IMR-90 (cell line): ENCODE data around the gene SDHC. TPM values are rescaled to one million over a fixed set of nuclear protein-coding genes. Genes with fewer than 3 reads are reported as not detected.

ENCODE experiments used
- ATAC-seq: fragments of 200-7000 bp; cut with Tn5 transposase; 2 replicates; pipeline ENCODE4 v1.9.1; 2020; ENCODE audit warnings: low read depth, mild to moderate bottlenecking, moderate library complexity
- BruUV-seq: library from RNA; stranded (reverse); fragments of 400-500 nt; replicated peaks from 2 replicates; lab custom pipeline; 2021; lab: Mats Ljungman, UMichigan
- CTCF ChIA-PET: fragments of 300-600 bp; formaldehyde crosslinking; extraction: SDS; loops from one replicate; lab custom pipeline; 2021; ENCODE audit warnings: antibody characterized with exemption; lab: Yijun Ruan, JAX
- POLR2A ChIA-PET: fragments of 300-600 bp; sonication (Branson Sonifier 250); formaldehyde crosslinking; loops from one replicate; lab custom pipeline; 2022; ENCODE audit warnings: antibody characterized with exemption; ENCODE audit not compliant: unreplicated experiment; lab: Charles Lee
- DNase-seq: peaks from one replicate; pipeline ENCODE4 v3.0.0; 2013
- H2AFZ ChIP-seq: replicated peaks from 2 replicates; pipeline ENCODE3; 2013; ENCODE audit warnings: low read length, mild to moderate bottlenecking; ENCODE audit not compliant: poor library complexity
- H2AK5ac ChIP-seq: 2 replicates; pipeline ENCODE4 v1.6.1; 2013; ENCODE audit warnings: low read depth, low read length, inconsistent platforms
- H2AK9ac ChIP-seq: replicated peaks from 2 replicates; pipeline ENCODE3; 2013; ENCODE audit warnings: mild to moderate bottlenecking, low read depth, low read length, moderate library complexity; ENCODE audit not compliant: poor library complexity
- H2BK120ac ChIP-seq: 2 replicates; pipeline ENCODE4 v1.6.1; 2013; ENCODE audit warnings: low read depth, low read length, inconsistent platforms
- H2BK15ac ChIP-seq: 3 replicates; pipeline ENCODE4 v1.6.1; 2013; ENCODE audit warnings: low read depth, low read length, inconsistent platforms
- H2BK20ac ChIP-seq: 2 replicates; pipeline ENCODE4 v1.6.1; 2013; ENCODE audit warnings: low read depth, mild to moderate bottlenecking, inconsistent platforms, low read length, moderate library complexity
- H2BK5ac ChIP-seq: 2 replicates; pipeline ENCODE4 v1.6.1; 2013; ENCODE audit warnings: mild to moderate bottlenecking, low read depth, low read length, inconsistent platforms; ENCODE audit not compliant: poor library complexity, severe bottlenecking
- H3K14ac ChIP-seq: replicated peaks from 2 replicates; pipeline ENCODE4 v1.6.1; 2013; ENCODE audit warnings: low read depth, low read length, inconsistent platforms
- H3K18ac ChIP-seq: 2 replicates; pipeline ENCODE4 v1.6.1; 2013; ENCODE audit warnings: low read depth, low read length, control low read depth
- H3K23ac ChIP-seq: 2 replicates; pipeline ENCODE4 v1.6.1; 2013; ENCODE audit warnings: low read depth, low read length, inconsistent platforms
- H3K27ac ChIP-seq: 2 replicates; pipeline ENCODE4 v1.5.1; 2013; ENCODE audit warnings: mild to moderate bottlenecking, control low read depth, low read length; ENCODE audit not compliant: insufficient read depth
- H3K27me3 ChIP-seq: 2 replicates; pipeline ENCODE4 v1.6.1; 2013; ENCODE audit warnings: low read length; ENCODE audit not compliant: control insufficient read depth, insufficient read depth
- H3K36me3 ChIP-seq: 2 replicates; pipeline ENCODE4 v1.6.1; 2013; ENCODE audit warnings: low read length, mixed read lengths; ENCODE audit not compliant: control insufficient read depth, insufficient read depth
- H3K4ac ChIP-seq: 2 replicates; pipeline ENCODE4 v1.6.1; 2013; ENCODE audit warnings: low read depth, low read length, inconsistent platforms
- H3K4me1 ChIP-seq: 2 replicates; pipeline ENCODE4 v1.6.1; 2013; ENCODE audit warnings: low read length, mixed read lengths; ENCODE audit not compliant: control insufficient read depth, insufficient read depth
- H3K4me2 ChIP-seq: 2 replicates; pipeline ENCODE4 v1.6.1; 2013; ENCODE audit warnings: low read depth, mild to moderate bottlenecking, control low read depth, low read length, moderate library complexity
- H3K4me3 ChIP-seq: 2 replicates; pipeline ENCODE4 v1.5.1; 2013; ENCODE audit warnings: low read depth, mild to moderate bottlenecking, control low read depth, low read length, moderate library complexity; ENCODE audit not compliant: insufficient read depth
- H3K56ac ChIP-seq: 2 replicates; pipeline ENCODE4 v1.6.1; 2013; ENCODE audit warnings: low read length, inconsistent platforms; ENCODE audit not compliant: insufficient read depth; ENCODE audit errors: extremely low read depth
- H3K79me1 ChIP-seq, 2 experiments: 2 replicates each; pipeline ENCODE4 v1.6.1; 2013; ENCODE audit warnings: low read length in 2 of 2, inconsistent platforms in 1 of 2, low read depth in 1 of 2
- H3K9ac ChIP-seq: 2 replicates; pipeline ENCODE4 v1.6.1; 2013; ENCODE audit warnings: low read depth, low read length, control low read depth
- H3K9me1 ChIP-seq: 2 replicates; pipeline ENCODE4 v1.6.1; 2013; ENCODE audit warnings: low read length, inconsistent platforms; ENCODE audit not compliant: insufficient read depth
- H3K9me3 ChIP-seq: 2 replicates; pipeline ENCODE4 v1.6.1; 2013; ENCODE audit warnings: low read length; ENCODE audit not compliant: control insufficient read depth, insufficient read depth
- H4K20me1 ChIP-seq: 2 replicates; pipeline ENCODE4 v1.6.1; 2013; ENCODE audit warnings: low read length, inconsistent platforms; ENCODE audit not compliant: insufficient read depth
- H4K5ac ChIP-seq: 2 replicates; pipeline ENCODE4 v1.6.1; 2013; ENCODE audit warnings: mild to moderate bottlenecking, low read depth, low read length, control low read depth
- H4K8ac ChIP-seq, 2 experiments: 2 replicates each; pipeline ENCODE4 v1.6.1; 2013; ENCODE audit warnings: low read depth in 2 of 2, low read length in 2 of 2, control low read depth in 1 of 2, inconsistent platforms in 1 of 2
- H4K91ac ChIP-seq: 2 replicates; pipeline ENCODE4 v1.6.1; 2013; ENCODE audit warnings: low read depth, low read length, inconsistent platforms; ENCODE audit not compliant: insufficient read depth
- CEBPB ChIP-seq: IDR thresholded peaks from 2 replicates; pipeline ENCODE4 v1.6.1; 2012; ENCODE audit warnings: low read depth, low read length, improper control_type of control experiment
- CTCF ChIP-seq: conservative IDR thresholded peaks from 2 replicates; pipeline ENCODE4 v1.5.1; 2012; ENCODE audit warnings: mild to moderate bottlenecking, low read depth, low read length, improper control_type of control experiment
- FOS ChIP-seq: fragments of 150-350 bp; IDR thresholded peaks from 2 replicates; pipeline ENCODE4 v1.6.1; 2016; ENCODE audit warnings: low read depth, low read length
- MAFK ChIP-seq: IDR thresholded peaks from 2 replicates; pipeline ENCODE4 v1.6.1; 2012; ENCODE audit warnings: low read depth, low read length, improper control_type of control experiment
- MAZ ChIP-seq: IDR thresholded peaks from 2 replicates; pipeline ENCODE4 v1.6.1; 2012; ENCODE audit warnings: low read depth, mild to moderate bottlenecking, low read length, improper control_type of control experiment, moderate library complexity, borderline replicate concordance
- MXI1 ChIP-seq: IDR thresholded peaks from 2 replicates; pipeline ENCODE4 v1.6.1; 2012; ENCODE audit warnings: low read depth, mild to moderate bottlenecking, low read length, moderate library complexity, borderline replicate concordance
- POLR2A ChIP-seq: IDR thresholded peaks from 2 replicates; pipeline ENCODE4 v1.6.1; 2012; ENCODE audit warnings: mild to moderate bottlenecking, low read depth, low read length
- RFX5 ChIP-seq: IDR thresholded peaks from 2 replicates; pipeline ENCODE4 v1.8.0; 2012; ENCODE audit warnings: low read depth, mild to moderate bottlenecking, low read length, moderate library complexity
- WGBS, 2 experiments: methylation state at CpG; one replicate each; pipeline versions ENCODE4 v1.1.5 to v1.1.7; 2013; ENCODE audit warnings: missing lambda C conversion rate in 2 of 2; ENCODE audit not compliant: insufficient read length in 1 of 2; ENCODE audit errors: extremely low coverage in 2 of 2; 5-methylcytosine and 5-hydroxymethylcytosine counted together
- dilution Hi-C: fragments of 300-500 bp; cut with HindIII; formaldehyde crosslinking; loops from one replicate; pipeline ENCODE4 v1.14.3; 2018; ENCODE audit warnings: low sequenced_read_pairs; ENCODE audit not compliant: unreplicated experiment
- in situ Hi-C: fragments of 300-500 bp; cut with MboI; formaldehyde crosslinking; loops from 3 replicates; pipeline ENCODE4 v1.14.3; 2019; ENCODE audit warnings: low sequenced_read_pairs, inconsistent platforms, mixed read lengths
- intact Hi-C: fragments of 100-400 bp; cut with micrococcal nuclease; formaldehyde crosslinking; loops from 2 replicates; pipeline ENCODE4 v1.10.0; 2022
- polyA plus RNA-seq, 3 experiments: library from polyadenylated mRNA; depleted of rRNA; stranded (reverse); fragments of >200 nt; gene quantifications; 2 replicates each; pipeline ENCODE4 v1.2.3, GENCODE V29; 2012; ENCODE audit warnings: low replicate concordance in 1 of 3
- total RNA-seq: library from RNA; depleted of rRNA; stranded (reverse); fragments of >200 nt; gene quantifications from 2 replicates; pipeline ENCODE4 v1.2.3, GENCODE V29; 2012
- TF ChIP-seq, protein P1 (sequence below): fragments of 150-350 bp; IDR thresholded peaks from 2 replicates; pipeline ENCODE4 v1.6.1; 2016; ENCODE audit warnings: low read depth, mild to moderate bottlenecking, low read length, moderate library complexity, borderline replicate concordance

Gene SDHC
- total and polyA plus RNA-seq, 2 of the 4 experiments (the other 2 are of a cell fraction) = 158 to 235 TPM

DNA sequence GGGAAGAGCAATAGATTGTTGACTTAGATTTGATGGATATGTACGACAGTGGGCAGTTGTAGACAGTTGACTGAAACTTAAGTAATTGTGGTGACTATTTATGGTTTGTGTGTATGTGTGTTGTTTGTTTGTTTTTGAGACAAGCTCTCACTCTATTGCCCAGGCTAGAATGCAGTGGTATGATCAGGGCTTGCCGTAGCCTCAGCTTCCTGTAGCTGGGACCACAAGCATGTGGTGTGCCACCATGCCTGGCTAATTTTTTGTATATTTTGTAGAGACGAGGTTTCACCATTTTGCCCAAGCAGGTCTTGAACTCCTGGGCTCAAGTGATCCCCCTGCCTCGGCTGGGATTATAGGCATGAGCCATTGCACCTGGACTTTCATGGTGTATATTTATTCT lies 9.8 kb downstream of the SDHC start:
- WGBS, 2 experiments = 90% methylated on average over 2 of the region's 4 CpGs; no CpG with 5 or more reads in 1 of the 2 experiments
- Histone ChIP-seq H4K5ac (no peak overlapping the region), H4K20me1 (no peaks in the 10 kb centered on the region), H4K91ac (no peak overlapping the region), H3K36me3 (peaks cover 26% of the 10 kb centered on the region), H2AK5ac (no peak overlapping the region), H3K4ac (no peak overlapping the region), H2BK120ac (no peak overlapping the region), H3K27ac (no peak overlapping the region), H3K4me2 (no peak overlapping the region), H3K9me1 (no peaks in the 10 kb centered on the region), H3K4me3 (no peak overlapping the region), H2AFZ (no peak overlapping the region), H3K14ac (no peak overlapping the region), H2BK5ac (no peak overlapping the region), H3K4me1 (no peaks in the 10 kb centered on the region), H2BK20ac (no peak overlapping the region), H3K79me1 (peaks cover 12 to 13% of the 10 kb centered on the region in 2 experiments), H3K18ac (no peak overlapping the region), H4K8ac (no peak overlapping the region), H2BK15ac (no peak overlapping the region), H3K27me3 (no peaks in the 10 kb centered on the region), H3K56ac (no peak overlapping the region), H3K23ac (no peak overlapping the region), H3K9me3 (no peaks in the 10 kb centered on the region), H3K9ac (no peak overlapping the region), H2AK9ac (no peak overlapping the region)
- TF ChIP-seq MAFK (no peak), CTCF (no peak), CEBPB (no peak), RFX5 (no peak), MAZ (no peak), FOS (no peak), POLR2A (no peak), MXI1 (no peak)
- TF ChIP-seq, protein P1, sequence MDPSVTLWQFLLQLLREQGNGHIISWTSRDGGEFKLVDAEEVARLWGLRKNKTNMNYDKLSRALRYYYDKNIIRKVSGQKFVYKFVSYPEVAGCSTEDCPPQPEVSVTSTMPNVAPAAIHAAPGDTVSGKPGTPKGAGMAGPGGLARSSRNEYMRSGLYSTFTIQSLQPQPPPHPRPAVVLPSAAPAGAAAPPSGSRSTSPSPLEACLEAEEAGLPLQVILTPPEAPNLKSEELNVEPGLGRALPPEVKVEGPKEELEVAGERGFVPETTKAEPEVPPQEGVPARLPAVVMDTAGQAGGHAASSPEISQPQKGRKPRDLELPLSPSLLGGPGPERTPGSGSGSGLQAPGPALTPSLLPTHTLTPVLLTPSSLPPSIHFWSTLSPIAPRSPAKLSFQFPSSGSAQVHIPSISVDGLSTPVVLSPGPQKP = no peak
- in situ Hi-C loops = no loop called here
- intact Hi-C loops = no loop called here
- no peak for ATAC-seq
- ChIA-PET CTCF (no interaction called here), POLR2A (no interaction called here)
- DNase-seq = no peak
- BruUV-seq = no TSS peak
- dilution Hi-C loops = no loop called here
